HepG2 (cell line): ENCODE measurements around the gene MOGAT3. TPM values are rescaled to one million over a fixed set of nuclear protein-coding genes. Genes with fewer than 3 reads are reported as not detected.
A peak's percentile ranks its signal among the peaks of the same experiment; 100 is the strongest.

Experiments used
- DPF2 ChIP-seq: sonication (generic); formaldehyde crosslinking; IDR thresholded peaks from 2 replicates; pipeline ENCODE4 v1.4.0; 2020; ENCODE audit warnings: mild to moderate bottlenecking, low read depth, missing genetic modification reagents, borderline replicate concordance
- NR3C1 ChIP-seq: sonication (generic); formaldehyde crosslinking; IDR thresholded peaks from 2 replicates; pipeline ENCODE4 v1.4.0; 2020; ENCODE audit warnings: missing genetic modification reagents
- SP4 ChIP-seq: sonication (generic); formaldehyde crosslinking; IDR thresholded peaks from 2 replicates; pipeline ENCODE4 v1.8.1; 2023; ENCODE audit warnings: mild to moderate bottlenecking, missing genetic modification reagents
- ZNF318 ChIP-seq: sonication (generic); formaldehyde crosslinking; IDR thresholded peaks from 2 replicates; pipeline ENCODE4 v1.4.0; 2020; ENCODE audit warnings: mild to moderate bottlenecking, missing genetic modification reagents
- ZNF362 ChIP-seq: sonication (generic); formaldehyde crosslinking; IDR thresholded peaks from 2 replicates; pipeline ENCODE4 v1.4.0; 2020; ENCODE audit warnings: missing genetic modification reagents, mild to moderate bottlenecking, borderline replicate concordance
- ZNF367 ChIP-seq: sonication (generic); formaldehyde crosslinking; IDR thresholded peaks from 2 replicates; pipeline ENCODE4 v1.4.0; 2020; ENCODE audit warnings: missing genetic modification reagents, borderline replicate concordance
- ZNF460 ChIP-seq: sonication (generic); formaldehyde crosslinking; IDR thresholded peaks from 2 replicates; pipeline ENCODE4 v1.5.1; 2020; ENCODE audit warnings: missing genetic modification reagents, mild to moderate bottlenecking, borderline replicate concordance
- ZNF512 ChIP-seq: sonication (generic); formaldehyde crosslinking; IDR thresholded peaks from 2 replicates; pipeline ENCODE4 v1.4.0; 2020; ENCODE audit warnings: mild to moderate bottlenecking, missing genetic modification reagents
- ZNF547 ChIP-seq: sonication (generic); formaldehyde crosslinking; IDR thresholded peaks from 2 replicates; pipeline ENCODE4 v1.5.1; 2020; ENCODE audit warnings: mild to moderate bottlenecking, missing genetic modification reagents
- ZNF790 ChIP-seq: sonication (generic); formaldehyde crosslinking; IDR thresholded peaks from 2 replicates; pipeline ENCODE4 v1.8.0; 2022; ENCODE audit warnings: missing genetic modification reagents, mild to moderate bottlenecking, borderline replicate concordance
- ZSCAN31 ChIP-seq: sonication (generic); formaldehyde crosslinking; IDR thresholded peaks from 2 replicates; pipeline ENCODE4 v1.5.0; 2020; ENCODE audit warnings: low read depth, mild to moderate bottlenecking, missing genetic modification reagents
- polyA plus RNA-seq, 8 experiments: library from polyadenylated mRNA; depleted of rRNA in 3 of 8; stranded (reverse) in 7 of 8; unstranded in 1 of 8; fragments of >200 nt; fragmentation: Illumina TruSeq in 4 of 8; extraction: Trizol in 4 of 8; gene quantifications; 2 replicates each; pipeline versions ENCODE4 v1.2.1 to v1.2.3, GENCODE V29; 2011 to 2016; ENCODE audit warnings: low read depth in 4 of 8, missing spikeins in 1 of 8, mixed read lengths in 1 of 8; ENCODE audit not compliant: insufficient read depth in 1 of 8
- total RNA-seq, 5 experiments: library from RNA; depleted of rRNA; stranded (reverse); fragments of >200 nt; fragmentation: Illumina TruSeq; extraction: Trizol; gene quantifications; 2 replicates each; pipeline ENCODE4 v1.2.3, GENCODE V29; 2016; ENCODE audit warnings: low read depth in 1 of 5
- TF ChIP-seq, protein P1 (sequence below): sonication (generic); formaldehyde crosslinking; IDR thresholded peaks from 2 replicates; pipeline ENCODE4 v1.4.0; 2020; ENCODE audit warnings: missing genetic modification reagents
- TF ChIP-seq, protein P2 (sequence below): sonication (generic); formaldehyde crosslinking; IDR thresholded peaks from 2 replicates; pipeline ENCODE4 v1.4.0; 2020; ENCODE audit warnings: low read depth, mild to moderate bottlenecking, missing genetic modification reagents

MOGAT3 gene
- total and polyA plus RNA-seq, 2 of the 13 experiments (the other 11 are each of a cell fraction or from before 2014, with no cell fraction given): 22.5 to 30.5 TPM

- TF ChIP-seq ZNF362 (CRISPR knock-in tag) (peak; percentile 17; the same call in 1 of the 2 replicates), NR3C1 (CRISPR knock-in tag) (no peak), ZNF318 (CRISPR knock-in tag) (peak; percentile 59; the same call in 1 of the 2 replicates), ZNF460 (CRISPR knock-in tag) (no peak), ZNF512 (CRISPR knock-in tag) (no peak), ZSCAN31 (peak; percentile 99), DPF2 (CRISPR knock-in tag) (no peak), ZNF367 (peak; percentile 98), SP4 (peak; percentile 92), ZNF547 (CRISPR knock-in tag) (peak; percentile 99), ZNF790 (CRISPR knock-in tag) (peak; percentile 99)
- TF ChIP-seq, protein P1, sequence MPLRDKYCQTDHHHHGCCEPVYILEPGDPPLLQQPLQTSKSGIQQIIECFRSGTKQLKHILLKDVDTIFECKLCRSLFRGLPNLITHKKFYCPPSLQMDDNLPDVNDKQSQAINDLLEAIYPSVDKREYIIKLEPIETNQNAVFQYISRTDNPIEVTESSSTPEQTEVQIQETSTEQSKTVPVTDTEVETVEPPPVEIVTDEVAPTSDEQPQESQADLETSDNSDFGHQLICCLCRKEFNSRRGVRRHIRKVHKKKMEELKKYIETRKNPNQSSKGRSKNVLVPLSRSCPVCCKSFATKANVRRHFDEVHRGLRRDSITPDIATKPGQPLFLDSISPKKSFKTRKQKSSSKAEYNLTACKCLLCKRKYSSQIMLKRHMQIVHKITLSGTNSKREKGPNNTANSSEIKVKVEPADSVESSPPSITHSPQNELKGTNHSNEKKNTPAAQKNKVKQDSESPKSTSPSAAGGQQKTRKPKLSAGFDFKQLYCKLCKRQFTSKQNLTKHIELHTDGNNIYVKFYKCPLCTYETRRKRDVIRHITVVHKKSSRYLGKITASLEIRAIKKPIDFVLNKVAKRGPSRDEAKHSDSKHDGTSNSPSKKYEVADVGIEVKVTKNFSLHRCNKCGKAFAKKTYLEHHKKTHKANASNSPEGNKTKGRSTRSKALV (CRISPR knock-in tag): peak; percentile 98
- TF ChIP-seq, protein P2, sequence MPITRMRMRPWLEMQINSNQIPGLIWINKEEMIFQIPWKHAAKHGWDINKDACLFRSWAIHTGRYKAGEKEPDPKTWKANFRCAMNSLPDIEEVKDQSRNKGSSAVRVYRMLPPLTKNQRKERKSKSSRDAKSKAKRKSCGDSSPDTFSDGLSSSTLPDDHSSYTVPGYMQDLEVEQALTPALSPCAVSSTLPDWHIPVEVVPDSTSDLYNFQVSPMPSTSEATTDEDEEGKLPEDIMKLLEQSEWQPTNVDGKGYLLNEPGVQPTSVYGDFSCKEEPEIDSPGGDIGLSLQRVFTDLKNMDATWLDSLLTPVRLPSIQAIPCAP (CRISPR knock-in tag): 0 out of 2 replicates have a peak, but pooled peaks have one; percentile 54
These were observed 35.5 kb downstream of the MOGAT3 start, which contains the start of gene VGF (continued) for GRCh38 chr7:101165075-101165957.
